Stimulated activated naive CD8-positive, alpha-beta T cell treated with anti-CD3 and anti-CD28 coated beads, Interleukin-15, Interleukin-2, amounts not matched to agents 100 ng/mL and 50 ng/mL, for 24 hours (primary cell): Measurements from ENCODE around the gene RPS6KC1.
"Not testable (repeated sequence)": the region's sequence is repeated elsewhere in the genome, so short reads cannot be mapped to it uniquely, and the experiment has no call there.

Source experiments
- H3K27ac Mint-ChIP-seq: one replicate; pipeline ENCODE4 v1.8.0; 2021; ENCODE audit warnings: mild to moderate bottlenecking, mixed read lengths
- H3K27me3 Mint-ChIP-seq: one replicate; pipeline ENCODE4 v1.8.0; 2021; ENCODE audit warnings: mixed read lengths
- H3K36me3 Mint-ChIP-seq: one replicate; pipeline ENCODE4 v1.8.0; 2021; ENCODE audit warnings: low read depth, mixed read lengths
- H3K4me1 Mint-ChIP-seq: one replicate; pipeline ENCODE4 v1.8.0; 2021; ENCODE audit warnings: low read depth, mixed read lengths
- H3K4me3 Mint-ChIP-seq: one replicate; pipeline ENCODE4 v1.8.0; 2021; ENCODE audit warnings: mild to moderate bottlenecking, mixed read lengths
- H3K9me3 Mint-ChIP-seq: one replicate; pipeline ENCODE4 v1.8.0; 2021; ENCODE audit warnings: mixed read lengths

RPS6KC1 gene

GRCh38 chr1:213111502-213111901, 60.5 kb downstream of the RPS6KC1 start:
- no peaks in the 10 kb centered on the region for H3K27me3 Mint-ChIP-seq
- no peak overlapping the region for H3K27ac Mint-ChIP-seq
- no peaks in the 10 kb centered on the region for H3K9me3 Mint-ChIP-seq
- no peak overlapping the region for H3K4me3 Mint-ChIP-seq
- peaks cover 12% of the 10 kb centered on the region for H3K36me3 Mint-ChIP-seq
- H3K4me1 Mint-ChIP-seq, result peaks cover 8% of the 10 kb centered on the region

GRCh38 chr1:213112723-213113122, 61.7 kb downstream of the RPS6KC1 start:
- not testable (repeated sequence) for H3K4me3 Mint-ChIP-seq, H3K27ac Mint-ChIP-seq, H3K36me3 Mint-ChIP-seq, H3K9me3 Mint-ChIP-seq, H3K27me3 Mint-ChIP-seq, H3K4me1 Mint-ChIP-seq

GRCh38 chr1:213117699-213118180, 66.7 kb downstream of the RPS6KC1 start:
- not testable (repeated sequence) for H3K9me3 Mint-ChIP-seq, H3K4me1 Mint-ChIP-seq, H3K27ac Mint-ChIP-seq, H3K36me3 Mint-ChIP-seq, H3K27me3 Mint-ChIP-seq, H3K4me3 Mint-ChIP-seq

DNA sequence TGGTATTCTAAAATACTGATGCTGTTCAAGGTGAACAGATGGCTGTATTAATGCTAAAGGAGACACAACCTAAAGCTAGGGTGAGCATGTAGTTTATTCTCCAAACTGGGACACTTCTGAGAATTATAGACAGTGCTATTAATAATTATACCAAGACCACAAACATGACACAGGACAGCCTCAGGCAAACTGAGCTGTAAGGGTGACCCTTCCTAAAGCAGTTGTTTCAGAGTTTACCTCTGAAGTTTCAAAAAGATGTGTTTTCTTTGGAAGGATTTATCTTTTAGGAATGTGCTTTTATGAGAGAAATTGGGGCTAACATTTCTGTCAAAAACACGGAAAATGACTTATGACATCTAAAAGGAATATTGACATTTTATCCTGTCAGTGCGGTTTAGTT, 68.8 kb downstream of the RPS6KC1 start:
- H3K4me3 Mint-ChIP-seq, result no peak overlapping the region

DNA sequence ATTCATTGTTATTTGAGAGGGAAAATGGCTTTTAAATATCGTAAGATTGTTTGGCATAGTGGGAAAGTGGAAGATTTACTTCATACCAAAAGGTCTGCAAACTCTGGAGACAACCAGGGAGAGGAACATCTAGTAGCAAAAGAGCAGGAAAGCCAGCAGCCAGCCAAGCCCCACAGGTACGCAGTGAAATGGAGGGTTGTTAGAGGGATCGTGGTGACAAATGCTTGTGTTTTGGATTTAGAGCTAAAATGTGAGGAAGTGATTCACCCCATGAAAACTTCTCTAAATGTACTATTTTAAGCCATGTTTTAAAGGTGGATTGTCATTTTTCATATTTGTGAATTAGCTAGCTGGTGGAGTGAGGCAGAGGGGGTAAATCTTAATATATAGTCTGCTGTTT, 69.3 kb downstream of the RPS6KC1 start:
- Mint-ChIP-seq H3K36me3 (no peaks in the 10 kb centered on the region), H3K27ac (no peak overlapping the region), H3K27me3 (no peaks in the 10 kb centered on the region), H3K4me1 (no peaks in the 10 kb centered on the region), H3K9me3 (no peaks in the 10 kb centered on the region), H3K4me3 (no peak overlapping the region)

More for the DNA sequence above, 68.8 kb downstream of the RPS6KC1 start:
- H3K27me3 Mint-ChIP-seq, result no peaks in the 10 kb centered on the region
- H3K4me1 Mint-ChIP-seq, result no peaks in the 10 kb centered on the region
- no peaks in the 10 kb centered on the region for H3K36me3 Mint-ChIP-seq
- no peaks in the 10 kb centered on the region for H3K9me3 Mint-ChIP-seq
- H3K27ac Mint-ChIP-seq, result no peak overlapping the region

GRCh38 chr1:213120961-213121360, 69.9 kb downstream of the RPS6KC1 start:
- no peaks in the 10 kb centered on the region for H3K27me3 Mint-ChIP-seq
- H3K9me3 Mint-ChIP-seq, result no peaks in the 10 kb centered on the region
- no peak overlapping the region for H3K4me3 Mint-ChIP-seq
- H3K36me3 Mint-ChIP-seq, result no peaks in the 10 kb centered on the region
- no peak overlapping the region for H3K27ac Mint-ChIP-seq
- no peaks in the 10 kb centered on the region for H3K4me1 Mint-ChIP-seq

- Mint-ChIP-seq H3K4me3 (no peak overlapping the region), H3K27me3 (no peaks in the 10 kb centered on the region), H3K27ac (no peak overlapping the region), H3K4me1 (peaks cover 4% of the 10 kb centered on the region), H3K9me3 (no peaks in the 10 kb centered on the region), H3K36me3 (no peaks in the 10 kb centered on the region)
These were observed 71.5 kb downstream of the RPS6KC1 start for GRCh38 chr1:213122514-213122929.

DNA sequence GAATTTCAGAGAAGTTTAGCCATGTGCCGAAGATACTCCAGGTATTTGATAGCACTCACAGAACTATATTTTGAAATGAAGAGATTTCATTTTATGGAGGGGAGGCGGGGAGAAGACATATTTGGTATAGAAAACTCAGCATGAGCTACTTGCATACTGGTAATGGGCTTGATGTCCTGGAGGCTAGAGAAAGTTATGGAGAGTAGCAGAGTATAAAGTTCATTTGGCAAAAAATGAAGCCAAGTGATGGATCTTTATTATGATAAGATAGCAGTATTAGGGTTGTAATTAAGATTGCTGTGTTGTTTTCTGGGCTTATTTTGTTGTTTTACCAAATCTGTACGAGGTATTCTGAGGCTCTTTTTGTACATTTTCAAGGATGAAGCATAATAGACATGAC, 72.0 kb downstream of the RPS6KC1 start:
- Mint-ChIP-seq H3K36me3 (no peaks in the 10 kb centered on the region), H3K4me1 (peaks cover 4% of the 10 kb centered on the region), H3K9me3 (no peaks in the 10 kb centered on the region), H3K27ac (no peak overlapping the region), H3K27me3 (no peaks in the 10 kb centered on the region), H3K4me3 (no peak overlapping the region)

DNA sequence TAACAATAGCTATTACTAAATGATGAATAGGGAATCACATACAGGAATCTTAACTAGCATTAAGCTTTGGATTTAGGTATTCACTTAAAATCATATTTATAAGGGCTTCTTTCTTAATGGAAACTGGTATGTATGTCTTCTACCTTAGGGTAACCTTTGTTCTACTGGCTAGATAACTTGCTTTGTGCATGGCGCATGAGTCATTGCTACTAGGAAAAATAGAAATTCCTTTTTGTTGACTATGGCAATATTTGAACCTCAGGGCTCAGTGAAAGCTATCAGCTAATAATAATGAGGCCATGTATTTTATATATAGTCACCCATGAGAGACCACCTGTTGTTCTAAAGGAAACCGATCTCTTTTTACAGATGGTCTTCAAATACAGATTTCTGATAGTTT, 72.5 kb downstream of the RPS6KC1 start:
- Mint-ChIP-seq H3K9me3 (no peaks in the 10 kb centered on the region), H3K27me3 (no peaks in the 10 kb centered on the region), H3K4me1 (peaks cover 4% of the 10 kb centered on the region), H3K36me3 (no peaks in the 10 kb centered on the region), H3K4me3 (no peak overlapping the region), H3K27ac (no peak overlapping the region)

GRCh38 chr1:213124590-213124989, 73.5 kb downstream of the RPS6KC1 start:
- no peaks in the 10 kb centered on the region for H3K36me3 Mint-ChIP-seq
- no peak overlapping the region for H3K27ac Mint-ChIP-seq
- no peak overlapping the region for H3K4me3 Mint-ChIP-seq
- no peaks in the 10 kb centered on the region for H3K27me3 Mint-ChIP-seq
- no peaks in the 10 kb centered on the region for H3K9me3 Mint-ChIP-seq
- H3K4me1 Mint-ChIP-seq, result peaks cover 4% of the 10 kb centered on the region

DNA sequence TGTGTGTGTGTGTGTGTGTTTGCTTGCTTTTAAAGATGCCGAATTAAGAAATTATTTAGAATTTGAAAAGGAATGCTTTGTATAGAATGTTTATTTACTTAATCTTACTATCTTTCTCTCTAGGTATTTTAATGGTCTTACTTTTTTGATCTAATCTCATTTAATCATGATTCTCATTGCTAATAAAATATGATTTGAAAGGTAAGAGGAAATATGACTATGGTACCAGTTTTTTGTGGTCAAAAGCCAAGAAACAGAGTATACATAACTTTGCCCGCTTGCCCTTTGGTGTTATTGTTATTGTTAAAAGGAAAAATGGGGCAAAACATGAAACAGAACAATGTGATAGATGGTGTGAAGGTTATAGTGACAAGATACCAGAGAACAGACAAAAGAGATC, 74.6 kb downstream of the RPS6KC1 start:
- peaks cover 4% of the 10 kb centered on the region for H3K4me1 Mint-ChIP-seq
- H3K27me3 Mint-ChIP-seq, result no peaks in the 10 kb centered on the region
- H3K4me3 Mint-ChIP-seq, result no peak overlapping the region
- H3K9me3 Mint-ChIP-seq, result no peaks in the 10 kb centered on the region
- H3K27ac Mint-ChIP-seq, result no peak overlapping the region
- no peaks in the 10 kb centered on the region for H3K36me3 Mint-ChIP-seq

DNA sequence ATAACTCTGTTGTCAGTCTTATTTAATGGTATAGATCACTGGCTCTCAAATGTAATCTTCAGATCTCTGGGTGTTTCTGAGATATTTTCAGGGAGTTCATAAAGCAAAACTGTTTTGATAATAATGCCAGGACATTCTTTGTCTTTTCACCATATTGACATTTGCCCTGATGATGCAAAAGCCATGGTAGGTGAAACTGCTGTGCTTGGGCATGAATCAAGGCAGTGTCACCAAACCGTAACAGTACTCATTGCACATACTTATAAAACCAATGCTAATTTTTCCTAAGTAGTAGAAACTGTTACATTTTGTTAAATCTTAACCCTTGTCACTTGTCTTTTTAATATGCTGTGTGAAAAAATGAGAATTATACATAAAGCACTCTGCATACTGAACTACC, 76.0 kb downstream of the RPS6KC1 start:
- H3K4me3 Mint-ChIP-seq, result no peak overlapping the region
- H3K36me3 Mint-ChIP-seq, result no peaks in the 10 kb centered on the region
- no peaks in the 10 kb centered on the region for H3K27me3 Mint-ChIP-seq
- no peak overlapping the region for H3K27ac Mint-ChIP-seq
- H3K4me1 Mint-ChIP-seq, result peaks cover 4% of the 10 kb centered on the region
- no peaks in the 10 kb centered on the region for H3K9me3 Mint-ChIP-seq

DNA sequence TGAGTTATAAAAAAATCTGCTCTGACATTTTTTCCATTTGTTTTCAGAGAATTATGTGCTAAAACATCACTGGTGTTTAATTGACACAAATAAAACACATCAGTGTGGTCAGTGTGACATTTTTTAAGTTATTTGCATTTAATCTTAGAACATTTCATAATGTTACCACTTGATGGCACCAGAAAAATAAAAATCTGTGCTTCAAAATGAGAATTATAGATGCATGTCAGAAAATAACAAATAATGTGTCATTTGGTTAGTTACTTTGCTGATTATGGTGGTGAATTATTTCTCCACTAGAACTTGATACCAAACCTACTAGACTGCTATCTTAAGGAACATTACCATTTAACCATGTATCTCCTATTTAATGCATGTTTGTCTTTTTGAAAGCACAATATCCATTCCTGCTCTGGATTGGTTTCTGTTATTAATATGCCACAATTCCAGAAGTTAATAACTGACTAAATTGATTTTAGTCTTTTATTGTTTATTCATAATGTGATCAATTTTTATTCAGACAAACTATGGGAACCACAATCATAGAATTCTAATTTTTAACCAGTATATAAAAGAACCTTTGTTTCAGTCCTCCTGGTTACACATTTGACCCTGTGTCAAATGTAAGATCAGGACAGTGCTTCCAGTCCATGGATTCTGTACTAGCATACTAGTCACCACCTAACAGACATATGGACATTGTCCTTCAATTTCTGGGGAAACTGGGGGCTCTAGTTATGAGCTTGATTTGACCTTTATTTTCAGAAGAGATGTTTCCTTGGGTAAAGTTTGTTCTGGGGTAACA, 81.0 kb downstream of the RPS6KC1 start:
- no peaks in the 10 kb centered on the region for H3K27me3 Mint-ChIP-seq
- peaks cover 1% of the 10 kb centered on the region for H3K4me1 Mint-ChIP-seq
- H3K36me3 Mint-ChIP-seq, result no peaks in the 10 kb centered on the region
- H3K9me3 Mint-ChIP-seq, result no peaks in the 10 kb centered on the region
- H3K4me3 Mint-ChIP-seq, result no peak overlapping the region
- no peak overlapping the region for H3K27ac Mint-ChIP-seq

- no peak overlapping the region for H3K4me3 Mint-ChIP-seq
- peaks cover 7% of the 10 kb centered on the region for H3K9me3 Mint-ChIP-seq
- no peak overlapping the region for H3K27ac Mint-ChIP-seq
- peaks cover 4% of the 10 kb centered on the region for H3K4me1 Mint-ChIP-seq
- H3K27me3 Mint-ChIP-seq, result no peaks in the 10 kb centered on the region
- peaks cover 21% of the 10 kb centered on the region for H3K36me3 Mint-ChIP-seq
These were observed 84.5 kb downstream of the RPS6KC1 start for GRCh38 chr1:213135572-213135971.

GRCh38 chr1:213136190-213136917, 85.3 kb downstream of the RPS6KC1 start:
- no peak overlapping the region for H3K4me3 Mint-ChIP-seq
- H3K27me3 Mint-ChIP-seq, result no peaks in the 10 kb centered on the region
- peaks cover 4% of the 10 kb centered on the region for H3K4me1 Mint-ChIP-seq
- H3K9me3 Mint-ChIP-seq, result peaks cover 7% of the 10 kb centered on the region
- H3K36me3 Mint-ChIP-seq, result peaks cover 26% of the 10 kb centered on the region
- H3K27ac Mint-ChIP-seq, result no peak overlapping the region
